Astrocyte of the spinal cord (primary cell): ENCODE results near the gene ARL15.
A peak's percentile ranks its signal among the peaks of the same experiment; 100 is the strongest.

Experiments used
- DNase-seq: peaks from one replicate; pipeline ENCODE4 v3.0.0; 2011; ENCODE audit warnings: low read depth, low spot score
- H3K4me3 ChIP-seq: 2 replicates; pipeline ENCODE4 v1.5.1; 2011; ENCODE audit warnings: low read depth, mild to moderate bottlenecking, low read length, moderate library complexity
- CTCF ChIP-seq: IDR thresholded peaks from 2 replicates; pipeline ENCODE4 v1.5.1; 2012; ENCODE audit warnings: low read depth, mild to moderate bottlenecking, low read length, inconsistent platforms
- in situ Hi-C: cut with HindIII; loops from 2 replicates; pipeline ENCODE4 v1.10.0; 2017; ENCODE audit warnings: low sequenced_read_pairs

ARL15 gene

GRCh38 chr5:54176066-54176830, 134.1 kb downstream of the ARL15 start:
- H3K4me3 ChIP-seq, result no peak overlapping the region
- TF ChIP-seq CTCF, result no peak
- in situ Hi-C loops, result no loop called here
- no peak for DNase-seq

- in situ Hi-C loops, result no loop called here
- DNase-seq, result no peak
- TF ChIP-seq CTCF, result no peak
- H3K4me3 ChIP-seq, result no peak overlapping the region
Measured at GRCh38 chr5:54173251-54173650, 137.1 kb downstream of the ARL15 start.

GRCh38 chr5:54171645-54172384, 138.6 kb downstream of the ARL15 start:
- DNase-seq, result peak; percentile 58
- in situ Hi-C loops, result no loop called here
- TF ChIP-seq CTCF, result no peak

GRCh38 chr5:54165687-54166086, 144.7 kb downstream of the ARL15 start:
- in situ Hi-C loops, result no loop called here
- TF ChIP-seq CTCF, result no peak
- no peak for DNase-seq
- no peak overlapping the region for H3K4me3 ChIP-seq

More at GRCh38 chr5:54171645-54172384, 138.6 kb downstream of the ARL15 start:
- H3K4me3 ChIP-seq, result no peak overlapping the region

GRCh38 chr5:54162184-54162583, 148.2 kb downstream of the ARL15 start:
- no peak for DNase-seq
- TF ChIP-seq CTCF, result no peak
- in situ Hi-C loops, result no loop called here
- no peak overlapping the region for H3K4me3 ChIP-seq

GRCh38 chr5:54160329-54160728, 150.0 kb downstream of the ARL15 start:
- in situ Hi-C loops, result no loop called here
- no peak for TF ChIP-seq CTCF

More at GRCh38 chr5:54160329-54160728, 150.0 kb downstream of the ARL15 start:
- H3K4me3 ChIP-seq, result no peak overlapping the region
- no peak for DNase-seq
